Testis (tissue), 3 donors: ENCODE data around the gene GCNA. TPM values are rescaled to one million over a fixed set of nuclear protein-coding genes. Genes with fewer than 3 reads are reported as not detected.

Experiments
- DNase-seq: peaks from one replicate; pipeline ENCODE4 v3.0.0-alpha.2; 2019
- H3K27ac ChIP-seq, 2 donors: fragments of 200-600 bp; sonication (generic); one replicate each; pipeline ENCODE4 v1.5.1; 2019
- H3K27me3 ChIP-seq: fragments of 200-600 bp; sonication (generic); one replicate; pipeline ENCODE4 v1.5.1; 2019
- H3K36me3 ChIP-seq: fragments of 200-600 bp; sonication (generic); one replicate; pipeline ENCODE4 v1.5.1; 2017; ENCODE audit warnings: low read depth; ENCODE audit errors: missing control alignments
- H3K4me1 ChIP-seq: fragments of 200-600 bp; sonication (generic); one replicate; pipeline ENCODE4 v1.5.1; 2019
- H3K4me3 ChIP-seq, 2 donors: fragments of 200-600 bp; sonication (generic); one replicate each; pipeline ENCODE4 v1.5.1; 2017 to 2019
- H3K9me3 ChIP-seq: fragments of 200-600 bp; sonication (generic); one replicate; pipeline ENCODE4 v1.5.1; 2017
- POLR2A ChIP-seq: fragments of 450-650 bp; IDR thresholded peaks from one replicate; pipeline ENCODE4 v1.6.1; 2017; ENCODE audit warnings: antibody characterized with exemption, mild to moderate bottlenecking, moderate library complexity
- WGBS, 2 donors: methylation state at CpG; one replicate each; pipeline ENCODE4 v1.1.5; 2018; 5-methylcytosine and 5-hydroxymethylcytosine counted together
- intact Hi-C: fragments of 100-400 bp; cut with DNase I; formaldehyde crosslinking; loops from one replicate; pipeline ENCODE4 v1.15.1; 2023; ENCODE audit warnings: low total_unique reads
- polyA plus RNA-seq: library from polyadenylated mRNA; stranded (reverse); fragments of 350-450 nt; fragmentation: Illumina TruSeq; extraction: RNeasy Lipid Tissue Mini Kit (QIAGEN cat#74804); gene quantifications from one replicate; pipeline ENCODE4 v1.2.3, GENCODE V29; 2014; ENCODE audit warnings: low read depth, low replicate concordance; ENCODE audit not compliant: insufficient read depth
- total RNA-seq, 2 donors: library from RNA; depleted of rRNA; stranded (reverse); fragments of >200 nt; gene quantifications; one replicate each; pipeline ENCODE4 v1.2.3, GENCODE V29; 2016
- TF ChIP-seq, protein P1 (sequence below), 3 experiments: fragments of 450-650 bp in 2 of 3; fragments of 200-600 bp in 1 of 3; sonication (generic) in 1 of 3; IDR thresholded peaks; one replicate each; pipeline ENCODE4 v1.5.1; 2016 to 2019; ENCODE audit warnings: antibody characterized with exemption in 3 of 3, mild to moderate bottlenecking in 2 of 3, moderate library complexity in 1 of 3

The GCNA gene
- total and polyA plus RNA-seq, 3 donors from 2014 or later = 18.4 to 30.7 (median 30.0) TPM

DNA sequence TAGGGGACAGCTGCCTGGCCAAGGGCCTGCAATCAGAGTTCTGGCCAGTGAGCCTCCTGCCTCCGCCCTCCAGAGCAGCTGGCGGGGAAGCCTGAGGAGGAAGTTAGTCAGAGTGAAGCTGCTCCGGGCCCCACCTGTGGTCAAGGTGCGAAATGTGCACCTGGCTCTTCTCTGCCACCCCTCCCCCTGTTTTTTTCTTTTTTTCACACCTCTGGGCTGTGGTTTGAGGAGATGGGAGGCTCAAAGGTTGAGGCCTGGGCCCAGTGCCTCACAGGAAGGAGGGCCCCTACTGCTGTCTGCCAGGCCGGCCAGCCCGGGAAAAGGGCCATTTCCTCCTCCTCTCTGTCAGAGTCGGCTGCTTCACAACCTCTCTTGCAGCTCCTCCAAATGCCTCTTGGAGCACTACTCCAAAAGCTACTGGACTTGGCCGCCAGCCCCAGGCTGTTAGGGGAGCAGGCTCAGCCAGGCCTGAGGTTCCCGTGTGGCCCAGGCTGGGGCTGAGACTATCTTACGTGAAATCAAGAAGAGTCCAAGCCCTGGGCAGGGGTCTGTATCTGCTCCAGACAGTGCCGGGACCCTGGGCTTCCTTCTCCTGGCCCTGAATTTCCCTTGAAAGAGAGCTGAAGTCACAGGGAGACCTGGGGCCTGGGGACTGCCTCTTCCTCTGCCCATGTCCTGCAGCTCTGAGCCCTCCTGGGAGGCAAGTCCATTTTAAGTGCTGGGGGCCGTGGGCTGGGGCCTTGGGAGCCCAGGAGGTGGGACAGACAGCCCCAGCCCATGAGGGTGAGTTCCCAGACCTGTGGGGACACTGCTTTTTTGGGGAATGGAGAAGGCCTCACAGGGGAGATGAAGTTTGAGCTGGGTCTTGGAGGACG is 44.6 kb downstream of the GCNA start:
- Histone ChIP-seq H3K36me3 (no peaks in the 10 kb centered on the region), H3K4me3 (no peak overlapping the region), H3K27ac (peak overlapping the region; percentile 11 to 83), H3K9me3 (no peaks in the 10 kb centered on the region), H3K27me3 (no peaks in the 10 kb centered on the region), H3K4me1 (peaks cover 5% of the 10 kb centered on the region)
- WGBS, 2 donors = 35 to 39% methylated on average over 5 to 11 of the region's 13 CpGs
- intact Hi-C loops = no loop called here
- peak; percentile 76 for DNase-seq
- no peak for TF ChIP-seq POLR2A
- TF ChIP-seq, protein P1, sequence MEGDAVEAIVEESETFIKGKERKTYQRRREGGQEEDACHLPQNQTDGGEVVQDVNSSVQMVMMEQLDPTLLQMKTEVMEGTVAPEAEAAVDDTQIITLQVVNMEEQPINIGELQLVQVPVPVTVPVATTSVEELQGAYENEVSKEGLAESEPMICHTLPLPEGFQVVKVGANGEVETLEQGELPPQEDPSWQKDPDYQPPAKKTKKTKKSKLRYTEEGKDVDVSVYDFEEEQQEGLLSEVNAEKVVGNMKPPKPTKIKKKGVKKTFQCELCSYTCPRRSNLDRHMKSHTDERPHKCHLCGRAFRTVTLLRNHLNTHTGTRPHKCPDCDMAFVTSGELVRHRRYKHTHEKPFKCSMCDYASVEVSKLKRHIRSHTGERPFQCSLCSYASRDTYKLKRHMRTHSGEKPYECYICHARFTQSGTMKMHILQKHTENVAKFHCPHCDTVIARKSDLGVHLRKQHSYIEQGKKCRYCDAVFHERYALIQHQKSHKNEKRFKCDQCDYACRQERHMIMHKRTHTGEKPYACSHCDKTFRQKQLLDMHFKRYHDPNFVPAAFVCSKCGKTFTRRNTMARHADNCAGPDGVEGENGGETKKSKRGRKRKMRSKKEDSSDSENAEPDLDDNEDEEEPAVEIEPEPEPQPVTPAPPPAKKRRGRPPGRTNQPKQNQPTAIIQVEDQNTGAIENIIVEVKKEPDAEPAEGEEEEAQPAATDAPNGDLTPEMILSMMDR (IDR thresholded peaks at IDR 0.05) = no peak

DNA sequence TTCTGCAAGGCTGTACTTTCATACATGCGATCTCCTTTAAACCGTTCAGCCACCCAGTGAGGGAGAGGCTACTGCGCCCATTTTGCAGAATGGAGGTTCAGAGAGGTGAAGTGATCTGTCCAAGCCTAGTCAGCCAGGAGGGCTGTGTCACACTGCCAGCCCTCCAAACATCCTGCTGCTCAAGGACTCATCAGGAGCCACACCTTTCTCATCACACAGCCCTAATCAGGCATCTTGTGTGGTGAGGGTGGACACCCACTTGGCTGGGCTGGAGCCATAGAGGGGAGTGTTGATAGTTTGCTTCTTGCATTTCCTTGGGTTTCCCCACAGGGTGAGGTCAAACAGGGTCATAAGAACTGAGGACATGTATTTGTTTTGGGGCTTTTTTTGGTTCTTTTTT is 45.5 kb downstream of the GCNA start:
- H3K4me1 ChIP-seq = peaks cover 5% of the 10 kb centered on the region
- DNase-seq = no peak
- intact Hi-C loops = no loop called here
- H3K9me3 ChIP-seq = no peaks in the 10 kb centered on the region
- no peak overlapping the region for H3K4me3 ChIP-seq
- H3K36me3 ChIP-seq = no peaks in the 10 kb centered on the region
- no peak overlapping the region for H3K27ac ChIP-seq
- H3K27me3 ChIP-seq = no peaks in the 10 kb centered on the region
- 73% methylated on average over 3 of the region's 3 CpGs; no CpG with 5 or more reads in 1 of the 2 donors for WGBS, 2 donors
- TF ChIP-seq, protein P1 (IDR thresholded peaks at IDR 0.05) = no peak
- TF ChIP-seq POLR2A = no peak

DNA sequence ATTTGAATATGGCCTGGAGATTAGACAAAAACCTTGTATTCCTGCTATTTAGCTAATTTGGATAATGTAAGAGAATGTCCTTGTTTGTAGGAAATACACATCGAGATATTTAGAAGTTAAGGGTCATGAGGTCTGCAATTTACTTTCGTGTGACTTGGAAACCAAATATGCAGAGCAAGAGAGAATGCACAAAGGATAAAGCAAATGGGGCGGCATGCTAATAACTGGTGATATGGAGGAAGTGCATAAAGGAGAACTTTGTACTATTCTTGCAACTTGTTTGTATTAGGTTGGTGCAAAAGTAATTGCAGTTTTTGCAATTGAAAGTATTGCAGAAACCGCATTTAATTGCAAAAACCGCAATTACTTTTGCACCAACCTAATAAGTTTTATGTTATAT is 47.2 kb downstream of the GCNA start:
- DNase-seq = no peak

DNA sequence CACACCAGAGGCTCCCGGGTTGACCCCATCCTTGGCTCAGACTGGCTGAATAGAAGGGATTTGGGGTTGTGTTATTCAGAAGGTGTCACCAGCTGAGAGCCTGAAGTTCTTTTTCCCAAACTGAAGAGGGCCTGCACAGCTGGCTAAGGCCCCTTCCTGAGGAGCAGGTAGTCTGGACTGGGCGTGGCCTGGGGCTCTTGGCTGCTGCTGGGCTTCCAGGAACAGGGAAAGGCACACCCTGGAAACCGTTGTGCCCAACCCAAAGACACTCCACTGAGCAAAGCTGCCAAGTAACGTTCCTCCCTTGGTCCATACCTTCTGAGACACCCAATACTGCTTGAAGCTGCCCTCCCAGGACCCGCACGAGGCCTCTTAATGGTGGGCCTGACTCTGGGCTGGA is 48.3 kb downstream of the GCNA start:
- no peak for DNase-seq
- Histone ChIP-seq H3K27ac (no peak overlapping the region), H3K27me3 (no peaks in the 10 kb centered on the region), H3K36me3 (no peaks in the 10 kb centered on the region), H3K9me3 (no peaks in the 10 kb centered on the region), H3K4me3 (no peak overlapping the region), H3K4me1 (peaks cover 5% of the 10 kb centered on the region)
- intact Hi-C loops = no loop called here
- no peak for TF ChIP-seq POLR2A
- TF ChIP-seq, protein P1 (IDR thresholded peaks at IDR 0.05) = no peak
- WGBS, 2 donors = 85% methylated on average over 6 of the region's 6 CpGs; no CpG with 5 or more reads in 1 of the 2 donors

More for the DNA sequence above, 47.2 kb downstream of the GCNA start:
- TF ChIP-seq, protein P1 (IDR thresholded peaks at IDR 0.05) = no peak
- TF ChIP-seq POLR2A = no peak
- Histone ChIP-seq H3K36me3 (no peaks in the 10 kb centered on the region), H3K9me3 (no peaks in the 10 kb centered on the region), H3K4me1 (peaks cover 5% of the 10 kb centered on the region), H3K4me3 (no peak overlapping the region), H3K27ac (no peak overlapping the region), H3K27me3 (no peaks in the 10 kb centered on the region)
- intact Hi-C loops = no loop called here
- 75 to 83% methylated on average over 5 of the region's 5 CpGs for WGBS, 2 donors
